ENCODE data around the gene ACOXL.

Gene ACOXL

DNA sequence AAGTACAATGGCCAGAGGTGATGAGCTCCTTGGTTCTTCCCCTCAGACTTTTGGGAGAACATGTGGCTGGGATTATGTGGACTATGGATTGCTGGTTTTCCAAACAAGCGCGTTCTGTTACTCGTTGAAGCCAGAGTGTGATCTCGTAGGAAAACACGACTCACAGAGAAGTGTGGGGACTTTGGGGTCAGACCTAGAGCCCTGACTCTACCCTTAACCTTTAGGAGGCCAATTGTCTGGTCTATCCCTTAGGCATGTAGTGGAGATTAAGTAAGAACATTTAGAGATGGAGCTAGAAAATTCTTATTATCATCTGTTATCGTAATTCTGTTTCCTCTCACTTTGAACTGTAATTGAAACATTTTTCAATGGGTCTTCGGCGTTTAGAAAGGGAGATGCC is 424.2 kb downstream of the ACOXL start:
- H3K4me3 ChIP-seq (ENCODE audit: low read depth, low read length) = no peak overlapping the region
- no peak overlapping the region for H3K27ac ChIP-seq (ENCODE audit: extremely low read depth, low read depth, low read length)
- no peaks in the 10 kb centered on the region for H3K4me1 ChIP-seq (ENCODE audit: control insufficient read depth, insufficient read depth, low read length)
- TF ChIP-seq, protein P1, sequence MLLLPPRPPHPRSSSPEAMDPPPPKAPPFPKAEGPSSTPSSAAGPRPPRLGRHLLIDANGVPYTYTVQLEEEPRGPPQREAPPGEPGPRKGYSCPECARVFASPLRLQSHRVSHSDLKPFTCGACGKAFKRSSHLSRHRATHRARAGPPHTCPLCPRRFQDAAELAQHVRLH (tag by site-specific recombination; IDR thresholded peaks at IDR 0.05) = no peak
- TF ChIP-seq SP7 (tag by site-specific recombination; IDR thresholded peaks at IDR 0.05) (no peak), ZNF777 (tag by site-specific recombination; IDR thresholded peaks at IDR 0.05; ENCODE audit: borderline replicate concordance) (no peak), ZNF629 (tag by site-specific recombination; IDR thresholded peaks at IDR 0.05) (no peak), SETDB1 (IDR thresholded peaks at IDR 0.05; ENCODE audit: insufficient read length, low read length) (no peak), ZNF350 (tag by site-specific recombination; IDR thresholded peaks at IDR 0.05) (no peak), ZNF560 (tag by site-specific recombination; IDR thresholded peaks at IDR 0.05; ENCODE audit: borderline replicate concordance) (no peak), ZNF114 (tag by site-specific recombination; IDR thresholded peaks at IDR 0.05) (no peak), KLF1 (tag by site-specific recombination; IDR thresholded peaks at IDR 0.05) (no peak), ZBTB44 (tag by site-specific recombination; IDR thresholded peaks at IDR 0.05) (no peak), KLF9 (tag by site-specific recombination; IDR thresholded peaks at IDR 0.05; ENCODE audit: low read depth) (no peak), FEZF1 (tag by site-specific recombination; IDR thresholded peaks at IDR 0.05) (no peak), REPIN1 (tag by site-specific recombination; IDR thresholded peaks at IDR 0.05; ENCODE audit: low read depth) (no peak), YY2 (tag by site-specific recombination; IDR thresholded peaks at IDR 0.05) (no peak), ZNF211 (tag by site-specific recombination; IDR thresholded peaks at IDR 0.05; ENCODE audit: low read depth) (no peak), ZNF184 (tag by site-specific recombination; IDR thresholded peaks at IDR 0.05) (no peak)
- TF ChIP-seq, protein P2, sequence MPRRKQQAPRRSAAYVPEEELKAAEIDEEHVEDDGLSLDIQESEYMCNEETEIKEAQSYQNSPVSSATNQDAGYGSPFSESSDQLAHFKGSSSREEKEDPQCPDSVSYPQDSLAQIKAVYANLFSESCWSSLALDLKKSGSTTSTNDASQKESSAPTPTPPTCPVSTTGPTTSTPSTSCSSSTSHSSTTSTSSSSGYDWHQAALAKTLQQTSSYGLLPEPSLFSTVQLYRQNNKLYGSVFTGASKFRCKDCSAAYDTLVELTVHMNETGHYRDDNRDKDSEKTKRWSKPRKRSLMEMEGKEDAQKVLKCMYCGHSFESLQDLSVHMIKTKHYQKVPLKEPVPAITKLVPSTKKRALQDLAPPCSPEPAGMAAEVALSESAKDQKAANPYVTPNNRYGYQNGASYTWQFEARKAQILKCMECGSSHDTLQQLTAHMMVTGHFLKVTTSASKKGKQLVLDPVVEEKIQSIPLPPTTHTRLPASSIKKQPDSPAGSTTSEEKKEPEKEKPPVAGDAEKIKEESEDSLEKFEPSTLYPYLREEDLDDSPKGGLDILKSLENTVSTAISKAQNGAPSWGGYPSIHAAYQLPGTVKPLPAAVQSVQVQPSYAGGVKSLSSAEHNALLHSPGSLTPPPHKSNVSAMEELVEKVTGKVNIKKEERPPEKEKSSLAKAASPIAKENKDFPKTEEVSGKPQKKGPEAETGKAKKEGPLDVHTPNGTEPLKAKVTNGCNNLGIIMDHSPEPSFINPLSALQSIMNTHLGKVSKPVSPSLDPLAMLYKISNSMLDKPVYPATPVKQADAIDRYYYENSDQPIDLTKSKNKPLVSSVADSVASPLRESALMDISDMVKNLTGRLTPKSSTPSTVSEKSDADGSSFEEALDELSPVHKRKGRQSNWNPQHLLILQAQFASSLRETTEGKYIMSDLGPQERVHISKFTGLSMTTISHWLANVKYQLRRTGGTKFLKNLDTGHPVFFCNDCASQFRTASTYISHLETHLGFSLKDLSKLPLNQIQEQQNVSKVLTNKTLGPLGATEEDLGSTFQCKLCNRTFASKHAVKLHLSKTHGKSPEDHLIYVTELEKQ (tag by site-specific recombination; IDR thresholded peaks at IDR 0.05; ENCODE audit: borderline replicate concordance) = no peak
- ChIA-PET POLR2A (no interaction called here), CTCF (interaction anchor here (0.7 to 1.2 kb wide), 2 partner anchors 9 to 1967 kb away, joined by 3 read pairs; no protein-coding TSS in a partner anchor)
- peaks cover 22 to 95% of the 10 kb centered on the region in 2 experiments for H3K36me3 ChIP-seq (ENCODE audit: control insufficient read depth in 2 of 2, insufficient read depth in 1 of 2, low read length in 2 of 2)
- H3K9me3 ChIP-seq (ENCODE audit: control insufficient read depth, insufficient read depth, low read depth, low read length) = no peaks in the 10 kb centered on the region

DNA sequence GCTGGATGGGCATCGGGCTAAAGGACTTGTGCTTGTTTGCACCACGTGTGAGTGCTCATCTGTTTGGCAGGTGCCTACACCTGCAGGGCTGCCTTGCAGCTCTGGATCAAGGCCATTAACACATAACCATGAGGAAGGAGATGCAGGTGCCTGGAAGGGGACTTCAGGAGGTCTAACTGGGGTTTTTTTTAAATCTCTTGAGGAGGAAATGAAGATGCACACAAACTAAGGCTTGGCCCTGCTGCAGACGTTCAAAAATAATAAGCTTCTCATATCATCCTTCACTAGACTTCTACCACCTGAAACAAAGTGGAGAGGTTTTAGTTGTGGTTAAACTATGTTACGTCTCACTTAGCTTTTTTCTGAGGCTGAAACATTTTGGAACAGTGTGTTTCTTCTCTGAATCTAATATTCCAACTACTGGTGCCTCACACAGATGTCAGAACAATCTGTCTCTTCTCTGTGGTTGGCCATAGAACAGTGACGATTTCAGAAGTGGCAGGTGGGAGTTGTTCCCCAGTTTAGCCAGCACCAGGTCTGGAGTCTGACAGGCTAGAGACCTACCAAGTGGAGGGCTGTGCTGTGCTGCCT is 424.8 kb downstream of the ACOXL start:
- Histone ChIP-seq H3K9me3 (ENCODE audit: control insufficient read depth, insufficient read depth, low read depth, low read length) (no peaks in the 10 kb centered on the region), H3K36me3 (ENCODE audit: control insufficient read depth in 2 of 2, insufficient read depth in 1 of 2, low read length in 2 of 2) (peaks cover 20 to 95% of the 10 kb centered on the region in 2 experiments), H3K4me3 (ENCODE audit: low read depth, low read length) (no peak overlapping the region), H3K27ac (ENCODE audit: extremely low read depth, low read depth, low read length) (no peak overlapping the region), H3K4me1 (ENCODE audit: control insufficient read depth, insufficient read depth, low read length) (peaks cover under 1% of the 10 kb centered on the region)
- ChIA-PET POLR2A (no interaction called here), CTCF (interaction anchor here (0.7 to 1.2 kb wide), 2 partner anchors 9 to 345 kb away, joined by 3 read pairs; no protein-coding TSS in a partner anchor)
- TF ChIP-seq PRDM2 (tag by site-specific recombination; IDR thresholded peaks at IDR 0.05; ENCODE audit: borderline replicate concordance) (no peak), ZNF776 (tag by site-specific recombination; IDR thresholded peaks at IDR 0.05; ENCODE audit: borderline replicate concordance) (no peak), ZNF549 (tag by site-specific recombination; IDR thresholded peaks at IDR 0.05) (no peak), ZNF624 (tag by site-specific recombination; IDR thresholded peaks at IDR 0.05) (no peak)
- TF ChIP-seq, protein P3, sequence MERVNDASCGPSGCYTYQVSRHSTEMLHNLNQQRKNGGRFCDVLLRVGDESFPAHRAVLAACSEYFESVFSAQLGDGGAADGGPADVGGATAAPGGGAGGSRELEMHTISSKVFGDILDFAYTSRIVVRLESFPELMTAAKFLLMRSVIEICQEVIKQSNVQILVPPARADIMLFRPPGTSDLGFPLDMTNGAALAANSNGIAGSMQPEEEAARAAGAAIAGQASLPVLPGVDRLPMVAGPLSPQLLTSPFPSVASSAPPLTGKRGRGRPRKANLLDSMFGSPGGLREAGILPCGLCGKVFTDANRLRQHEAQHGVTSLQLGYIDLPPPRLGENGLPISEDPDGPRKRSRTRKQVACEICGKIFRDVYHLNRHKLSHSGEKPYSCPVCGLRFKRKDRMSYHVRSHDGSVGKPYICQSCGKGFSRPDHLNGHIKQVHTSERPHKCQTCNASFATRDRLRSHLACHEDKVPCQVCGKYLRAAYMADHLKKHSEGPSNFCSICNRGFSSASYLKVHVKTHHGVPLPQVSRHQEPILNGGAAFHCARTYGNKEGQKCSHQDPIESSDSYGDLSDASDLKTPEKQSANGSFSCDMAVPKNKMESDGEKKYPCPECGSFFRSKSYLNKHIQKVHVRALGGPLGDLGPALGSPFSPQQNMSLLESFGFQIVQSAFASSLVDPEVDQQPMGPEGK (tag by site-specific recombination; IDR thresholded peaks at IDR 0.05) = no peak

All from HEK293 (cell line).